IMR-90 (cell line): Measurements from ENCODE around the gene CHD2. TPM values are rescaled to one million over a fixed set of nuclear protein-coding genes. Genes with fewer than 3 reads are reported as not detected.

Experiments
- ATAC-seq: fragments of 200-7000 bp; cut with Tn5 transposase; 2 replicates; pipeline ENCODE4 v1.9.1; 2020; ENCODE audit warnings: low read depth, mild to moderate bottlenecking, moderate library complexity
- BruUV-seq: library from RNA; stranded (reverse); fragments of 400-500 nt; replicated peaks from 2 replicates; lab custom pipeline; 2021; lab: Mats Ljungman, UMichigan
- CTCF ChIA-PET: fragments of 300-600 bp; formaldehyde crosslinking; extraction: SDS; loops from one replicate; lab custom pipeline; 2021; ENCODE audit warnings: antibody characterized with exemption; lab: Yijun Ruan, JAX
- POLR2A ChIA-PET: fragments of 300-600 bp; sonication (Branson Sonifier 250); formaldehyde crosslinking; loops from one replicate; lab custom pipeline; 2022; ENCODE audit warnings: antibody characterized with exemption; ENCODE audit not compliant: unreplicated experiment; lab: Charles Lee
- DNase-seq: peaks from one replicate; pipeline ENCODE4 v3.0.0; 2013
- H2AFZ ChIP-seq: replicated peaks from 2 replicates; pipeline ENCODE3; 2013; ENCODE audit warnings: low read length, mild to moderate bottlenecking; ENCODE audit not compliant: poor library complexity
- H2AK5ac ChIP-seq: 2 replicates; pipeline ENCODE4 v1.6.1; 2013; ENCODE audit warnings: low read depth, low read length, inconsistent platforms
- H2AK9ac ChIP-seq: replicated peaks from 2 replicates; pipeline ENCODE3; 2013; ENCODE audit warnings: mild to moderate bottlenecking, low read depth, low read length, moderate library complexity; ENCODE audit not compliant: poor library complexity
- H2BK120ac ChIP-seq: 2 replicates; pipeline ENCODE4 v1.6.1; 2013; ENCODE audit warnings: low read depth, low read length, inconsistent platforms
- H2BK15ac ChIP-seq: 3 replicates; pipeline ENCODE4 v1.6.1; 2013; ENCODE audit warnings: low read depth, low read length, inconsistent platforms
- H2BK20ac ChIP-seq: 2 replicates; pipeline ENCODE4 v1.6.1; 2013; ENCODE audit warnings: low read depth, mild to moderate bottlenecking, inconsistent platforms, low read length, moderate library complexity
- H2BK5ac ChIP-seq: 2 replicates; pipeline ENCODE4 v1.6.1; 2013; ENCODE audit warnings: mild to moderate bottlenecking, low read depth, low read length, inconsistent platforms; ENCODE audit not compliant: poor library complexity, severe bottlenecking
- H3K14ac ChIP-seq: replicated peaks from 2 replicates; pipeline ENCODE4 v1.6.1; 2013; ENCODE audit warnings: low read depth, low read length, inconsistent platforms
- H3K18ac ChIP-seq: 2 replicates; pipeline ENCODE4 v1.6.1; 2013; ENCODE audit warnings: low read depth, low read length, control low read depth
- H3K23ac ChIP-seq: 2 replicates; pipeline ENCODE4 v1.6.1; 2013; ENCODE audit warnings: low read depth, low read length, inconsistent platforms
- H3K27ac ChIP-seq: 2 replicates; pipeline ENCODE4 v1.5.1; 2013; ENCODE audit warnings: mild to moderate bottlenecking, control low read depth, low read length; ENCODE audit not compliant: insufficient read depth
- H3K27me3 ChIP-seq: 2 replicates; pipeline ENCODE4 v1.6.1; 2013; ENCODE audit warnings: low read length; ENCODE audit not compliant: control insufficient read depth, insufficient read depth
- H3K36me3 ChIP-seq: 2 replicates; pipeline ENCODE4 v1.6.1; 2013; ENCODE audit warnings: low read length, mixed read lengths; ENCODE audit not compliant: control insufficient read depth, insufficient read depth
- H3K4ac ChIP-seq: 2 replicates; pipeline ENCODE4 v1.6.1; 2013; ENCODE audit warnings: low read depth, low read length, inconsistent platforms
- H3K4me1 ChIP-seq: 2 replicates; pipeline ENCODE4 v1.6.1; 2013; ENCODE audit warnings: low read length, mixed read lengths; ENCODE audit not compliant: control insufficient read depth, insufficient read depth
- H3K4me2 ChIP-seq: 2 replicates; pipeline ENCODE4 v1.6.1; 2013; ENCODE audit warnings: low read depth, mild to moderate bottlenecking, control low read depth, low read length, moderate library complexity
- H3K4me3 ChIP-seq: 2 replicates; pipeline ENCODE4 v1.5.1; 2013; ENCODE audit warnings: low read depth, mild to moderate bottlenecking, control low read depth, low read length, moderate library complexity; ENCODE audit not compliant: insufficient read depth
- H3K56ac ChIP-seq: 2 replicates; pipeline ENCODE4 v1.6.1; 2013; ENCODE audit warnings: low read length, inconsistent platforms; ENCODE audit not compliant: insufficient read depth; ENCODE audit errors: extremely low read depth
- H3K79me1 ChIP-seq, 2 experiments: 2 replicates each; pipeline ENCODE4 v1.6.1; 2013; ENCODE audit warnings: low read length in 2 of 2, inconsistent platforms in 1 of 2, low read depth in 1 of 2
- H3K9ac ChIP-seq: 2 replicates; pipeline ENCODE4 v1.6.1; 2013; ENCODE audit warnings: low read depth, low read length, control low read depth
- H3K9me1 ChIP-seq: 2 replicates; pipeline ENCODE4 v1.6.1; 2013; ENCODE audit warnings: low read length, inconsistent platforms; ENCODE audit not compliant: insufficient read depth
- H3K9me3 ChIP-seq: 2 replicates; pipeline ENCODE4 v1.6.1; 2013; ENCODE audit warnings: low read length; ENCODE audit not compliant: control insufficient read depth, insufficient read depth
- H4K20me1 ChIP-seq: 2 replicates; pipeline ENCODE4 v1.6.1; 2013; ENCODE audit warnings: low read length, inconsistent platforms; ENCODE audit not compliant: insufficient read depth
- H4K5ac ChIP-seq: 2 replicates; pipeline ENCODE4 v1.6.1; 2013; ENCODE audit warnings: mild to moderate bottlenecking, low read depth, low read length, control low read depth
- H4K8ac ChIP-seq, 2 experiments: 2 replicates each; pipeline ENCODE4 v1.6.1; 2013; ENCODE audit warnings: low read depth in 2 of 2, low read length in 2 of 2, control low read depth in 1 of 2, inconsistent platforms in 1 of 2
- H4K91ac ChIP-seq: 2 replicates; pipeline ENCODE4 v1.6.1; 2013; ENCODE audit warnings: low read depth, low read length, inconsistent platforms; ENCODE audit not compliant: insufficient read depth
- CEBPB ChIP-seq: IDR thresholded peaks from 2 replicates; pipeline ENCODE4 v1.6.1; 2012; ENCODE audit warnings: low read depth, low read length, improper control_type of control experiment
- CHD1 ChIP-seq: IDR thresholded peaks from 2 replicates; pipeline ENCODE4 v1.6.1; 2012; ENCODE audit warnings: low read depth, low read length, improper control_type of control experiment
- CTCF ChIP-seq: conservative IDR thresholded peaks from 2 replicates; pipeline ENCODE4 v1.5.1; 2012; ENCODE audit warnings: mild to moderate bottlenecking, low read depth, low read length, improper control_type of control experiment
- FOS ChIP-seq: fragments of 150-350 bp; IDR thresholded peaks from 2 replicates; pipeline ENCODE4 v1.6.1; 2016; ENCODE audit warnings: low read depth, low read length
- MAFK ChIP-seq: IDR thresholded peaks from 2 replicates; pipeline ENCODE4 v1.6.1; 2012; ENCODE audit warnings: low read depth, low read length, improper control_type of control experiment
- NFE2L2 ChIP-seq: fragments of 150-350 bp; IDR thresholded peaks from 2 replicates; pipeline ENCODE4 v1.6.1; 2016; ENCODE audit warnings: low read depth, mild to moderate bottlenecking, low read length
- RAD21 ChIP-seq: IDR thresholded peaks from 2 replicates; pipeline ENCODE4 v1.6.1; 2012; ENCODE audit warnings: low read length, improper control_type of control experiment
- RCOR1 ChIP-seq: IDR thresholded peaks from 2 replicates; pipeline ENCODE4 v1.6.1; 2012; ENCODE audit warnings: mild to moderate bottlenecking, low read length, improper control_type of control experiment; ENCODE audit not compliant: insufficient replicate concordance
- SMC3 ChIP-seq: fragments of 150-350 bp; IDR thresholded peaks from 2 replicates; pipeline ENCODE4 v1.6.1; 2016; ENCODE audit warnings: low read depth, mild to moderate bottlenecking, antibody characterized with exemption, low read length, moderate library complexity
- WGBS, 2 experiments: methylation state at CpG; one replicate each; pipeline versions ENCODE4 v1.1.5 to v1.1.7; 2013; ENCODE audit warnings: missing lambda C conversion rate in 2 of 2; ENCODE audit not compliant: insufficient read length in 1 of 2; ENCODE audit errors: extremely low coverage in 2 of 2; 5-methylcytosine and 5-hydroxymethylcytosine counted together
- dilution Hi-C: fragments of 300-500 bp; cut with HindIII; formaldehyde crosslinking; loops from one replicate; pipeline ENCODE4 v1.14.3; 2018; ENCODE audit warnings: low sequenced_read_pairs; ENCODE audit not compliant: unreplicated experiment
- in situ Hi-C: fragments of 300-500 bp; cut with MboI; formaldehyde crosslinking; loops from 3 replicates; pipeline ENCODE4 v1.14.3; 2019; ENCODE audit warnings: low sequenced_read_pairs, inconsistent platforms, mixed read lengths
- intact Hi-C: fragments of 100-400 bp; cut with micrococcal nuclease; formaldehyde crosslinking; loops from 2 replicates; pipeline ENCODE4 v1.10.0; 2022
- polyA plus RNA-seq, 3 experiments: library from polyadenylated mRNA; depleted of rRNA; stranded (reverse); fragments of >200 nt; gene quantifications; 2 replicates each; pipeline ENCODE4 v1.2.3, GENCODE V29; 2012; ENCODE audit warnings: low replicate concordance in 1 of 3
- total RNA-seq: library from RNA; depleted of rRNA; stranded (reverse); fragments of >200 nt; gene quantifications from 2 replicates; pipeline ENCODE4 v1.2.3, GENCODE V29; 2012

The CHD2 gene
- total and polyA plus RNA-seq, 2 of the 4 experiments (the other 2 are of a cell fraction), result 44.9 to 64.7 TPM

- Histone ChIP-seq H3K27ac (peak overlapping the region; percentile 70), H3K27me3 (no peaks in the 10 kb centered on the region), H4K8ac (no peak overlapping the region), H3K4ac (peak overlapping the region; percentile 6; the same call in 1 of the 2 replicates), H3K23ac (peak overlapping the region; percentile 10; the same call in 1 of the 2 replicates), H3K4me1 (peaks cover 22% of the 10 kb centered on the region), H4K20me1 (peaks cover 38% of the 10 kb centered on the region), H3K9me3 (no peaks in the 10 kb centered on the region), H2AK5ac (no peak overlapping the region), H2BK5ac (peak overlapping the region; percentile 15), H3K56ac (no peak overlapping the region), H2AFZ (no peak overlapping the region), H2AK9ac (no peak overlapping the region), H3K36me3 (peaks cover 20% of the 10 kb centered on the region), H2BK20ac (no peak overlapping the region), H3K9me1 (peaks cover 3% of the 10 kb centered on the region; the same call in 1 of the 2 replicates), H4K91ac (no peak overlapping the region), H3K4me2 (no peak overlapping the region), H2BK120ac (no peak overlapping the region), H3K79me1 (peaks cover 3 to 37% of the 10 kb centered on the region in 2 experiments; a peak in 3 of 4 replicates), H3K9ac (no peak overlapping the region), H4K5ac (peak overlapping the region; percentile 30; the same call in 1 of the 2 replicates), H3K18ac (peak overlapping the region; percentile 54), H3K4me3 (no peak overlapping the region), H2BK15ac (no peak overlapping the region; the same call in 2 of the 3 replicates), H3K14ac (peak overlapping the region; percentile 10; the same call in 1 of the 2 replicates)
- BruUV-seq, result no TSS peak
- ChIA-PET POLR2A (interaction anchor here (0.6 kb wide), 1 partner anchor 84 kb away, joined by 3 read pairs; no protein-coding TSS in a partner anchor), CTCF (interaction anchor here (2.8 kb wide), 1 partner anchor 8 kb away, joined by 14 read pairs; no protein-coding TSS in a partner anchor)
- WGBS, 2 experiments, result 100% methylated on average over 1 of the region's 4 CpGs; no CpG with 5 or more reads in 1 of the 2 experiments
- no peak for TF ChIP-seq CHD1
- no peak for TF ChIP-seq NFE2L2
- no peak for TF ChIP-seq CEBPB
- TF ChIP-seq SMC3, result no peak
- TF ChIP-seq MAFK, result no peak
- no peak for TF ChIP-seq RCOR1
- TF ChIP-seq CTCF, result no peak
- no peak for TF ChIP-seq RAD21
- no peak for TF ChIP-seq FOS
- dilution Hi-C loops, result no loop called here
- ATAC-seq (no peak), DNase-seq (peak; percentile 47)
- in situ Hi-C loops, result no loop called here
- intact Hi-C loops, result loop anchor here (10.0 kb wide), 1 partner anchor 181 kb away; no protein-coding TSS in a partner anchor
Measured at GRCh38 chr15:92915766-92916435, 15.8 kb downstream of the CHD2 start.
